Gastroesophageal sphincter (tissue), 4 donors: Measurements from ENCODE around the gene ASIC4. TPM values are rescaled to one million over a fixed set of nuclear protein-coding genes. Genes with fewer than 3 reads are reported as not detected.

Source experiments
- ATAC-seq: fragments of 150-250 bp; one replicate; pipeline ENCODE4 v1.9.1; 2016; ENCODE audit warnings: mild to moderate bottlenecking, moderate library complexity
- H3K27ac ChIP-seq, 4 donors: fragments of 200-600 bp; sonication (generic) in 3 of 4; 1 replicate in 3 of 4; 2 replicates in 1 of 4; pipeline ENCODE4 v1.5.1; 2016 to 2019
- H3K27me3 ChIP-seq: fragments of 200-600 bp; sonication (generic); one replicate; pipeline ENCODE4 v1.5.1; 2019
- H3K36me3 ChIP-seq, 2 donors: fragments of 200-600 bp; sonication (generic); one replicate each; pipeline ENCODE4 v1.5.1; 2019; ENCODE audit warnings: control low read depth in 1 of 2
- H3K4me1 ChIP-seq, 3 donors: fragments of 200-600 bp; sonication (generic); 1 replicate in 2 of 3; 2 replicates in 1 of 3; pipeline ENCODE4 v1.5.1; 2016 to 2019; ENCODE audit warnings: control low read depth in 2 of 3
- H3K4me3 ChIP-seq, 2 donors: fragments of 200-600 bp; sonication (generic); one replicate each; pipeline ENCODE4 v1.5.1; 2019; ENCODE audit warnings: mild to moderate bottlenecking in 1 of 2, moderate library complexity in 1 of 2
- H3K9me3 ChIP-seq, 3 donors: fragments of 200-600 bp; sonication (generic); one replicate each; pipeline ENCODE4 v1.5.1; 2017 to 2019; ENCODE audit warnings: control low read depth in 2 of 3
- CTCF ChIP-seq, 4 experiments: fragments of 200-600 bp in 2 of 4; fragments of 450-650 bp in 2 of 4; sonication (generic) in 1 of 4; IDR thresholded peaks; one replicate each; pipeline ENCODE4 v1.5.1; 2017 to 2019; ENCODE audit warnings: antibody characterized with exemption in 4 of 4, mild to moderate bottlenecking in 2 of 4, moderate library complexity in 2 of 4
- EP300 ChIP-seq: sonication (generic); formaldehyde crosslinking; IDR thresholded peaks from one replicate; pipeline ENCODE4 v1.6.1; 2017; ENCODE audit warnings: antibody characterized with exemption, mild to moderate bottlenecking
- POLR2A ChIP-seq, 2 donors: fragments of 450-650 bp; IDR thresholded peaks; one replicate each; pipeline ENCODE4 v1.6.1; 2017; ENCODE audit warnings: antibody characterized with exemption in 2 of 2, mild to moderate bottlenecking in 2 of 2, moderate library complexity in 1 of 2
- POLR2AphosphoS5 ChIP-seq: sonication (generic); formaldehyde crosslinking; IDR thresholded peaks from one replicate; pipeline ENCODE4 v1.6.1; 2017; ENCODE audit warnings: antibody characterized with exemption
- WGBS, 2 donors: methylation state at CpG; one replicate each; pipeline ENCODE4 v1.1.5; 2018; ENCODE audit warnings: low coverage in 1 of 2; 5-methylcytosine and 5-hydroxymethylcytosine counted together
- total RNA-seq, 4 donors: library from RNA; depleted of rRNA; stranded (reverse); fragments of >200 nt; gene quantifications; one replicate each; pipeline ENCODE4 v1.1.0, GENCODE V29; 2016

The ASIC4 gene
- total RNA-seq, 4 donors from 2014 or later = 0.16 TPM; not detected in 3

DNA sequence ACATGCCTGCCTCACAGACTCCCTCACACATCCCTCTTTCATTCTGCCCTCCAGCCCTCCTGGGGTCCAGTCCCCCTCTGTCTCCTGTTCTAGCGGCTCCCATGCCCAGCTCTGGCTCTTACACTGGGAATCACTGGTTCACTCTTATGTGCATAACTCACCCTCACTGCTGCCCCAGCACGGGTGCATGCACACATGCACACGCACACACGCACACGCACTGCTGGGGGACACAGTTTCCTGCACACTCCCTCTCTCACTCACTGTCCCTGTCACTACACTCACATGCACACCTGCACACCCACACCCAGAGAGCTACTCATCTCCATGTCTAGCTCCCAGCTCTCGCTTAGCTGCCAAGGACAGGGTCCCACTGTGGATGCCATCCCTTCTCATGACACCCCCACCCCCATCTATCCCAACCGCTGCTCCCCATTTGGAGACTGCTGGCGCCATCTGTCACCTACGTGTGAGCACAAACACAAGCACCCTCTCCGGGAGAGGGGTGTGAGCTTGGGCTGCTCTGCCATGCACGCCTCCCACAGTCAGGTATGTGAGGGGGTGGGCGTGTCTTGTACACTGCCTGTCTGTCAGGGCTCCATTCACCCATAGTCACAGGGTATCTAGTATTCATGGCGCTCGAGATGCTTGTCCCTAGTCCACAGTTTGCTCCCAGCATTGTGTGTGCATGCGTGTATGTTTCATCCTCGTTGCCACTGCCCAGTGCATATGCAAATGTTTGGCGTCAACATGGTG is 1.8 kb downstream of the ASIC4 start:
- Histone ChIP-seq H3K4me3 (no peak overlapping the region), H3K9me3 (no peaks in the 10 kb centered on the region), H3K27me3 (peaks cover 52% of the 10 kb centered on the region), H3K4me1 (peaks cover 0 to 25% (median 3%) of the 10 kb centered on the region in 3 donors), H3K36me3 (no peaks in the 10 kb centered on the region), H3K27ac (no peak overlapping the region)
- 73 to 85% methylated on average over 6 to 7 of the region's 17 CpGs for WGBS, 2 donors
- no peak for ATAC-seq
- TF ChIP-seq POLR2A (IDR thresholded peaks at IDR 0.05) (no peak), CTCF (IDR thresholded peaks at IDR 0.05) (no peak), POLR2AphosphoS5 (no peak), EP300 (no peak)

GRCh38 chr2:219516888-219517287 is 2.6 kb downstream of the ASIC4 start:
- TF ChIP-seq EP300 (no peak), POLR2A (IDR thresholded peaks at IDR 0.05) (no peak), POLR2AphosphoS5 (no peak), CTCF (IDR thresholded peaks at IDR 0.05) (no peak)
- H3K27me3 ChIP-seq = peaks cover 48% of the 10 kb centered on the region
- 47 to 53% methylated on average over 3 to 5 of the region's 7 CpGs for WGBS, 2 donors
- no peak overlapping the region for H3K4me3 ChIP-seq
- no peaks in the 10 kb centered on the region for H3K9me3 ChIP-seq
- no peaks in the 10 kb centered on the region for H3K36me3 ChIP-seq
- no peak overlapping the region for H3K27ac ChIP-seq
- peaks cover 0 to 33% (median 9%) of the 10 kb centered on the region in 3 donors for H3K4me1 ChIP-seq
- no peak for ATAC-seq

DNA sequence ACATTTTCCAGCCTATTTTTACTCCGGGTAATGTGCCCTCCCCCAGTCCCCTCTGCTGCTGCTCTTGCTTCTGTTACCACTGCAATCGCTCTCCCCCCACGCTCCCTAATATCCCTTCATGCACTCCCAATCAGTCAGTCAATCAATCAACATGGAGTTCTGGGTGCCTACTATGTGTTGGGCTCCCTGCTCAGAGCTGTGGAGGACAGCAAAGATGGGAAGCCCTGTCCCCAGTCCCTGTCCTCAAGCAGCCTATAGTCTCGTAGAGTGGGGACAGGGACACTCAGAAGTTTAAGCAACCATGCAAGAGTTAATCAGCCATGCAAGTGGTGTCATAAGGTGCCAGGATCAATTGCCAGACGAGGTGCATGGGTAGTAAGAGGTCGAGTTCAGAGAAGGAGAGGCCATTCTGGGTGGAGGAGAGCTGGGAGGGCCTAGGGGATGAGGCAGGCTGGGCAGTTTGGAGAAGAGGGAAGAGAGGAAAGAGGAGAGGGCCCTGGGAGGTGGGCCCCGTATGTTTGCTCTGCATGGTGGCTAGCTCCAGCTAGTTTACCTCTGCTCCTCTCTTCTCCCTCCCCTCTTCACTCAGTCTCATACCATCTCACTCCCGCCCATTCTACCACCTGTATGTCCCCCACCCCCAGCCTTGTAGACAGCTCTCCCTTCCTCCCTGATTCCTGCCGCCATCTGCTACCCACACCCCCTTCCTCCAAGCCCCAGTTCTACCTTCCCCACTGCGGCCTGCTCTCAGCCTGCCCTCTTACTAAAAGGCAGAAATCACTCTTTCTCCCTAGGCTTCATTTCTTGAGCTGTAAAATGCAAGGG is 3.9 kb downstream of the ASIC4 start:
- peaks cover 0 to 46% (median 22%) of the 10 kb centered on the region in 3 donors for H3K4me1 ChIP-seq
- 46 to 79% methylated on average over 6 to 7 of the region's 10 CpGs for WGBS, 2 donors
- TF ChIP-seq POLR2A (IDR thresholded peaks at IDR 0.05) (no peak), EP300 (no peak), CTCF (IDR thresholded peaks at IDR 0.05) (no peak), POLR2AphosphoS5 (no peak)
- ATAC-seq = no peak
- H3K36me3 ChIP-seq = no peaks in the 10 kb centered on the region
- H3K27ac ChIP-seq = no peak overlapping the region
- H3K4me3 ChIP-seq = no peak overlapping the region
- H3K27me3 ChIP-seq = peaks cover 49% of the 10 kb centered on the region
- H3K9me3 ChIP-seq = no peaks in the 10 kb centered on the region

DNA sequence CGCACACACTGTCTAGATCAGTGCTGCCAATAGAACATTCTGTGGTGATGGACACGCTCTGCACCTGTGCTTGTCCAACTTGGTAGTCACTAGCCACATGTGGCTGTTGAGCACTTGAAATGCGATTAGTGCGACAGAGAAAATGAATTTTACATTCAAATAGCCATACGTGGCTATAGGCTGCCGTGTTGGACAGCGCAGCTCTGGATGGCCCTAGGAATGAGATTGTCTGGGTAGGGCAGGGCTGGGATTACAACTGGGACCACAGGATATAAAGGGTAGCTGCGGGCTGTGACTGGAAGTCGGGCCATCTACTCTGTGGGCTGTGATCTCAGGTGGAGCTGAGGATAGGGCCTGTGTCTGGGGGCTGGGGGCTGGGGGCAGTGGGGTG is 5.2 kb downstream of the ASIC4 start:
- TF ChIP-seq POLR2A (IDR thresholded peaks at IDR 0.05) = no peak
- no peak for TF ChIP-seq EP300
- WGBS, 2 donors = 60 to 84% methylated on average over 1 to 8 of the region's 9 CpGs
- no peak for ATAC-seq
- Histone ChIP-seq H3K4me3 (no peak overlapping the region), H3K27ac (no peak overlapping the region), H3K36me3 (no peaks in the 10 kb centered on the region), H3K9me3 (no peaks in the 10 kb centered on the region), H3K27me3 (peaks cover 49% of the 10 kb centered on the region), H3K4me1 (peaks cover 0 to 43% (median 27%) of the 10 kb centered on the region in 3 donors)

- Histone ChIP-seq H3K4me1 (peaks cover 0 to 40% (median 27%) of the 10 kb centered on the region in 3 donors), H3K36me3 (no peaks in the 10 kb centered on the region), H3K9me3 (no peaks in the 10 kb centered on the region), H3K27me3 (peaks cover 46% of the 10 kb centered on the region), H3K4me3 (no peak overlapping the region), H3K27ac (no peak overlapping the region)
- ATAC-seq = no peak
- 68 to 80% methylated on average over 4 to 8 of the region's 8 CpGs for WGBS, 2 donors
- TF ChIP-seq EP300 = no peak
- TF ChIP-seq POLR2AphosphoS5 = no peak
- TF ChIP-seq POLR2A (IDR thresholded peaks at IDR 0.05) = no peak
- TF ChIP-seq CTCF (IDR thresholded peaks at IDR 0.05) = no peak
Measured at GRCh38 chr2:219520079-219520478, 5.8 kb downstream of the ASIC4 start.
